K562 (cell line): ENCODE data around the gene ARL2. TPM values are rescaled to one million over a fixed set of nuclear protein-coding genes. Genes with fewer than 3 reads are reported as not detected.

ENCODE experiments used
- BRD4 ChIP-seq: fragments of 200-600 bp; sonication (generic); IDR thresholded peaks from 2 replicates; pipeline ENCODE4 v1.6.1; 2017; ENCODE audit warnings: inconsistent platforms
- CC2D1A ChIP-seq: fragments of 450-650 bp; IDR thresholded peaks from 2 replicates; pipeline ENCODE4 v1.6.1; 2017; ENCODE audit warnings: mild to moderate bottlenecking
- GATAD2B ChIP-seq: fragments of 450-650 bp; IDR thresholded peaks from 2 replicates; pipeline ENCODE4 v1.6.1; 2017; ENCODE audit warnings: mild to moderate bottlenecking, borderline replicate concordance
- HMGN3 ChIP-seq: IDR thresholded peaks from 2 replicates; pipeline ENCODE4 v1.6.1; 2011; ENCODE audit warnings: borderline replicate concordance, low read depth, mild to moderate bottlenecking, mixed read lengths, low read length; ENCODE audit not compliant: insufficient read length; ENCODE audit errors: extremely low read depth
- KDM5B ChIP-seq: fragments of 200-600 bp; sonication (generic); IDR thresholded peaks from 2 replicates; pipeline ENCODE4 v1.6.1; 2012; ENCODE audit warnings: low read depth, mild to moderate bottlenecking, moderate library complexity, low read length, control low read depth, inconsistent platforms; ENCODE audit not compliant: insufficient replicate concordance
- MBD2 ChIP-seq: sonication (generic); IDR thresholded peaks from 2 replicates; pipeline ENCODE4 v1.6.1; 2016; ENCODE audit warnings: low read depth, borderline replicate concordance
- NCOA6 ChIP-seq: fragments of 450-650 bp; IDR thresholded peaks from 2 replicates; pipeline ENCODE4 v1.6.1; 2017; ENCODE audit warnings: mild to moderate bottlenecking
- NR2F6 ChIP-seq: fragments of 450-650 bp; formaldehyde crosslinking; IDR thresholded peaks from 2 replicates; pipeline ENCODE4 v1.4.0; 2020; ENCODE audit warnings: mild to moderate bottlenecking
- PHF8 ChIP-seq: fragments of 200-600 bp; sonication (generic); IDR thresholded peaks from 2 replicates; pipeline ENCODE4 v1.6.1; 2012; ENCODE audit warnings: mixed run types, mild to moderate bottlenecking, inconsistent platforms, low read length, moderate library complexity, borderline replicate concordance
- POLR2B ChIP-seq: fragments of 450-650 bp; IDR thresholded peaks from 2 replicates; pipeline ENCODE4 v1.6.1; 2018; ENCODE audit warnings: low read depth; ENCODE audit not compliant: partially characterized antibody
- PPARD ChIP-seq: fragments of 250-450 bp; sonication (Bioruptor Pico); IDR thresholded peaks from 2 replicates; pipeline ENCODE4 v1.8.0; 2022; ENCODE audit warnings: inconsistent platforms, mild to moderate bottlenecking, moderate library complexity
- RBM25 ChIP-seq: fragments of 200-400 bp; formaldehyde crosslinking; IDR thresholded peaks from 2 replicates; pipeline ENCODE4 v1.6.1; 2018; ENCODE audit warnings: low read length, low read depth, moderate library complexity; ENCODE audit not compliant: severe bottlenecking
- SP2 ChIP-seq: IDR thresholded peaks from 2 replicates; pipeline ENCODE4 v1.6.1; 2011; ENCODE audit warnings: mild to moderate bottlenecking, low read depth, low read length, moderate library complexity; ENCODE audit not compliant: poor library complexity, severe bottlenecking; ENCODE audit errors: extremely low read depth
- XRCC5 ChIP-seq: fragments of 200-400 bp; formaldehyde crosslinking; IDR thresholded peaks from 2 replicates; pipeline ENCODE4 v1.6.1; 2017; ENCODE audit warnings: low read depth, mild to moderate bottlenecking, low read length
- polyA plus RNA-seq, 8 experiments: library from polyadenylated mRNA; depleted of rRNA in 4 of 8; stranded (reverse) in 5 of 8; unstranded in 3 of 8; fragments of >200 nt; fragmentation: Nextera tagmentation in 2 of 8; fragmentation: Illumina TruSeq in 1 of 8; extraction: Ambion mirVana in 2 of 8; extraction: Trizol in 1 of 8; gene quantifications; 2 replicates each; pipeline versions ENCODE4 v1.2.1 to v1.2.3, GENCODE V29; 2011 to 2014; ENCODE audit warnings: inconsistent platforms in 1 of 8, missing spikeins in 1 of 8
- total RNA-seq, 7 experiments: library from RNA; depleted of rRNA in 6 of 7; stranded (reverse); fragments of >200 nt in 6 of 7; fragmentation: Illumina TruSeq in 2 of 7; extraction: Trizol in 2 of 7; gene quantifications; 2 replicates each; pipeline versions ENCODE4 v1.2.1 to v1.2.3, GENCODE V29; 2011 to 2021; ENCODE audit warnings: low replicate concordance in 1 of 7
- TF ChIP-seq, protein P1 (sequence below): sonication (generic); formaldehyde crosslinking; IDR thresholded peaks from 2 replicates; pipeline ENCODE4 v1.8.1; 2023; ENCODE audit warnings: mild to moderate bottlenecking, missing genetic modification reagents
- TF ChIP-seq, protein P2 (sequence below), 2 experiments: fragments of 450-650 bp in 1 of 2; sonication (generic) in 1 of 2; formaldehyde crosslinking in 1 of 2; IDR thresholded peaks in 1 of 2; conservative IDR thresholded peaks in 1 of 2; 2 replicates each; pipeline versions ENCODE4 v1.6.1 to v1.8.1; 2016 to 2023; ENCODE audit warnings: mild to moderate bottlenecking in 2 of 2, moderate library complexity in 2 of 2, inconsistent platforms in 1 of 2, missing genetic modification reagents in 1 of 2
- TF ChIP-seq, protein P3 (sequence below): IDR thresholded peaks from 2 replicates; pipeline ENCODE4 v1.6.1; 2014; ENCODE audit warnings: antibody characterized with exemption

Gene ARL2
- total and polyA plus RNA-seq, 9 of the 15 experiments (the other 6 are each of a cell fraction or from before 2014, with no cell fraction given) = 5.7 to 154 (median 92.2) TPM

DNA sequence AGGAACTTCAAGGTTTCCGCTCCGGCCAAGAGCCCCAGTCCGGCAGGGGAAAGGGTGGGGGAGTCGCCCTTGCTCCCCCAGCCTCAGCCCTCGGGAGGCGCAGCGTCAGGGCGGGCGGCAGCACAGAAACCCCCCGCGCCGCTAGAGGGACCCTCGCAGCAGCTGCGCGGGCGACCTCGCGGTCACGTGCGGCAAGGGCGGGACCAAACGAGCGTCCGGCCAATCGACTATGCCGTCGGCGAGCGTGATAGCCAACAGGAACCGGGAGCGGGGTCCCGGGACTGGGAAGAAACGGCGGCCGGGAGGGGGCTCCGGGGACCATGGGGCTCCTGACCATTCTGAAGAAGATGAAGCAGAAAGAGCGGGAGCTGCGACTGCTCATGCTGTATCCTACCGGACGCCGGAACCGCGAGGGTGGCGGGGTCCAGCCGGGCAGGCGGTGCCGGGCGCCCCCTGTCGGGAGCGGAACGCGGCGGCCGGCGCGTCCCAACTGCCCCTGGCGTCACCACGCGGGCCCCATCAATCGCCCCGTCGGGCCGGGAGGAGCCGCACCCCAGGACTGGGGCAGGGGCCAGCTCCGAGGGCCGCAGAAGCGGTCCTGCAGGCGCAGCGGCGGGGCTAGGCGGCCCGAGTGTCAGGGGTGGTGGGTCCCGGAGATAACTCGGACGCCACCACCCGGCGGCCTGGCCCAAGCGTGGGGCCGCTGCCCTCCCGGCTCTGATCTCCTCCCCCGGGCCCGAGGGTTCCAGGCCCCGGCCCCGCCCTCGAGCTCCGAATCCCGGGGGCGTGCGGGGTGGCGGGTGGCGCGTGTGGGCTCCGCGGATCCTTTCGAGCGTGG lies at the start of gene ARL2 (continued):
- TF ChIP-seq GATAD2B (peak; percentile 78; the same call in 1 of the 2 replicates), KDM5B (peak; percentile 70), RBM25 (peak; percentile 83), MBD2 (no peak; the same call in none of the 2 replicates), BRD4 (0 out of 2 replicates have a peak, but pooled peaks have one; percentile 25), PPARD (no peak), POLR2B (peak; percentile 42), HMGN3 (peak; percentile 84), NCOA6 (peak; percentile 87), NR2F6 (CRISPR knock-in tag) (no peak), CC2D1A (no peak), PHF8 (peak; percentile 76; the same call in 1 of the 2 replicates), XRCC5 (peak; percentile 61; the same call in 1 of the 2 replicates), SP2 (peak; percentile 57)
- TF ChIP-seq, protein P1, sequence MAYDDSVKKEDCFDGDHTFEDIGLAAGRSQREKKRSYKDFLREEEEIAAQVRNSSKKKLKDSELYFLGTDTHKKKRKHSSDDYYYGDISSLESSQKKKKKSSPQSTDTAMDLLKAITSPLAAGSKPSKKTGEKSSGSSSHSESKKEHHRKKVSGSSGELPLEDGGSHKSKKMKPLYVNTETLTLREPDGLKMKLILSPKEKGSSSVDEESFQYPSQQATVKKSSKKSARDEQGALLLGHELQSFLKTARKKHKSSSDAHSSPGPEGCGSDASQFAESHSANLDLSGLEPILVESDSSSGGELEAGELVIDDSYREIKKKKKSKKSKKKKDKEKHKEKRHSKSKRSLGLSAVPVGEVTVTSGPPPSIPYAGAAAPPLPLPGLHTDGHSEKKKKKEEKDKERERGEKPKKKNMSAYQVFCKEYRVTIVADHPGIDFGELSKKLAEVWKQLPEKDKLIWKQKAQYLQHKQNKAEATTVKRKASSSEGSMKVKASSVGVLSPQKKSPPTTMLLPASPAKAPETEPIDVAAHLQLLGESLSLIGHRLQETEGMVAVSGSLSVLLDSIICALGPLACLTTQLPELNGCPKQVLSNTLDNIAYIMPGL (CRISPR knock-in tag) = peak; percentile 99
- TF ChIP-seq, protein P2, sequence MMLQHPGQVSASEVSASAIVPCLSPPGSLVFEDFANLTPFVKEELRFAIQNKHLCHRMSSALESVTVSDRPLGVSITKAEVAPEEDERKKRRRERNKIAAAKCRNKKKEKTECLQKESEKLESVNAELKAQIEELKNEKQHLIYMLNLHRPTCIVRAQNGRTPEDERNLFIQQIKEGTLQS (IDR thresholded peaks at IDR 0.05) = 0 out of 2 replicates have a peak, but pooled peaks have one; percentile 6
- TF ChIP-seq, protein P2 (CRISPR knock-in tag; conservative IDR thresholded peaks at IDR 0.05) = peak; percentile 8; the same call in 1 of the 2 replicates
- TF ChIP-seq, protein P3, sequence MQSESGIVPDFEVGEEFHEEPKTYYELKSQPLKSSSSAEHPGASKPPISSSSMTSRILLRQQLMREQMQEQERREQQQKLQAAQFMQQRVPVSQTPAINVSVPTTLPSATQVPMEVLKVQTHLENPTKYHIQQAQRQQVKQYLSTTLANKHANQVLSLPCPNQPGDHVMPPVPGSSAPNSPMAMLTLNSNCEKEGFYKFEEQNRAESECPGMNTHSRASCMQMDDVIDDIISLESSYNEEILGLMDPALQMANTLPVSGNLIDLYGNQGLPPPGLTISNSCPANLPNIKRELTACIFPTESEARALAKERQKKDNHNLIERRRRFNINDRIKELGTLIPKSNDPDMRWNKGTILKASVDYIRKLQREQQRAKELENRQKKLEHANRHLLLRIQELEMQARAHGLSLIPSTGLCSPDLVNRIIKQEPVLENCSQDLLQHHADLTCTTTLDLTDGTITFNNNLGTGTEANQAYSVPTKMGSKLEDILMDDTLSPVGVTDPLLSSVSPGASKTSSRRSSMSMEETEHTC = peak; percentile 63; the same call in 1 of the 2 replicates
